Activated naive CD4-positive, alpha-beta T cell treated with anti-CD3 and anti-CD28 coated beads, Interleukin-2, amount 10 ng/mL, durations not matched to agents 7 days and 5 days (primary cell): ENCODE data around the gene CBX8.

Source experiments
- CTCF ChIA-PET: fragments of 350-600 bp; sonication (Branson Sonifier 250); formaldehyde crosslinking; loops from one replicate; lab custom pipeline; 2021; ENCODE audit warnings: antibody characterized with exemption; lab: Charles Lee
- DNase-seq: peaks from one replicate; pipeline ENCODE4 v3.0.0-alpha.2; 2020
- H3K27ac Mint-ChIP-seq: one replicate; pipeline ENCODE4 v1.8.0; 2021; ENCODE audit warnings: mild to moderate bottlenecking, moderate library complexity, mixed read lengths
- H3K27me3 Mint-ChIP-seq: one replicate; pipeline ENCODE4 v1.8.0; 2021; ENCODE audit warnings: mild to moderate bottlenecking, mixed read lengths
- H3K36me3 Mint-ChIP-seq: one replicate; pipeline ENCODE4 v1.8.0; 2021; ENCODE audit warnings: mixed read lengths
- H3K4me1 Mint-ChIP-seq: one replicate; pipeline ENCODE4 v1.8.0; 2021; ENCODE audit warnings: mixed read lengths
- H3K4me3 Mint-ChIP-seq: one replicate; pipeline ENCODE4 v1.8.0; 2021; ENCODE audit warnings: mild to moderate bottlenecking, moderate library complexity, mixed read lengths
- H3K9me3 Mint-ChIP-seq: one replicate; pipeline ENCODE4 v1.8.0; 2021; ENCODE audit warnings: mixed read lengths

The CBX8 gene

GRCh38 chr17:79754370-79754769 is 42.5 kb downstream of the CBX8 start:
- H3K36me3 Mint-ChIP-seq = no peaks in the 10 kb centered on the region
- H3K27ac Mint-ChIP-seq = no peak overlapping the region
- CTCF ChIA-PET = interaction anchor here (1.1 kb wide), 1 partner anchor 13 kb away, joined by 3 read pairs; no protein-coding TSS in a partner anchor

GRCh38 chr17:79752175-79752574 is 44.7 kb downstream of the CBX8 start:
- no peak for DNase-seq
- H3K4me3 Mint-ChIP-seq = no peak overlapping the region
- peaks cover 6% of the 10 kb centered on the region for H3K4me1 Mint-ChIP-seq
- CTCF ChIA-PET = interaction anchor here (0.7 kb wide), 1 partner anchor 66 kb away, joined by 3 read pairs; no protein-coding TSS in a partner anchor
- H3K9me3 Mint-ChIP-seq = no peaks in the 10 kb centered on the region
- no peak overlapping the region for H3K27ac Mint-ChIP-seq
- peaks cover 80% of the 10 kb centered on the region for H3K27me3 Mint-ChIP-seq
- H3K36me3 Mint-ChIP-seq = no peaks in the 10 kb centered on the region

More at GRCh38 chr17:79754370-79754769, 42.5 kb downstream of the CBX8 start:
- Mint-ChIP-seq H3K4me1 (peaks cover 2% of the 10 kb centered on the region), H3K4me3 (no peak overlapping the region), H3K9me3 (no peaks in the 10 kb centered on the region), H3K27me3 (peaks cover 68% of the 10 kb centered on the region)
- DNase-seq = no peak

GRCh38 chr17:79750650-79751545 is 46.0 kb downstream of the CBX8 start:
- DNase-seq = no peak
- Mint-ChIP-seq H3K9me3 (no peaks in the 10 kb centered on the region), H3K4me1 (peaks cover 15% of the 10 kb centered on the region), H3K4me3 (no peak overlapping the region), H3K27ac (no peak overlapping the region), H3K27me3 (peaks cover 87% of the 10 kb centered on the region), H3K36me3 (no peaks in the 10 kb centered on the region)
- CTCF ChIA-PET = no interaction called here

- CTCF ChIA-PET = interaction anchor here (1.5 kb wide), 1 partner anchor 85 kb away, joined by 5 read pairs; no protein-coding TSS in a partner anchor
These were observed 46.9 kb downstream of the CBX8 start for GRCh38 chr17:79749958-79750357.

GRCh38 chr17:79749156-79749815 is 47.6 kb downstream of the CBX8 start:
- no peak for DNase-seq
- no peaks in the 10 kb centered on the region for H3K9me3 Mint-ChIP-seq
- CTCF ChIA-PET = interaction anchor here (1.5 kb wide), 1 partner anchor 86 kb away, joined by 5 read pairs; no protein-coding TSS in a partner anchor
- H3K4me1 Mint-ChIP-seq = peaks cover 23% of the 10 kb centered on the region
- H3K4me3 Mint-ChIP-seq = no peak overlapping the region
- H3K27me3 Mint-ChIP-seq = peaks cover 89% of the 10 kb centered on the region
- H3K27ac Mint-ChIP-seq = no peak overlapping the region
- no peaks in the 10 kb centered on the region for H3K36me3 Mint-ChIP-seq

More at GRCh38 chr17:79749958-79750357, 46.9 kb downstream of the CBX8 start:
- Mint-ChIP-seq H3K4me3 (no peak overlapping the region), H3K36me3 (no peaks in the 10 kb centered on the region), H3K9me3 (no peaks in the 10 kb centered on the region), H3K27me3 (peaks cover 89% of the 10 kb centered on the region), H3K4me1 (peaks cover 23% of the 10 kb centered on the region), H3K27ac (peak overlapping the region; percentile 30)
- no peak for DNase-seq

GRCh38 chr17:79748295-79749099 is 48.4 kb downstream of the CBX8 start:
- no peaks in the 10 kb centered on the region for H3K9me3 Mint-ChIP-seq
- H3K4me3 Mint-ChIP-seq = no peak overlapping the region
- H3K27me3 Mint-ChIP-seq = peaks cover 91% of the 10 kb centered on the region
- DNase-seq = no peak
- peaks cover 23% of the 10 kb centered on the region for H3K4me1 Mint-ChIP-seq
- CTCF ChIA-PET = interaction anchor here (1.5 kb wide), 1 partner anchor 87 kb away, joined by 5 read pairs; no protein-coding TSS in a partner anchor
- no peaks in the 10 kb centered on the region for H3K36me3 Mint-ChIP-seq
- no peak overlapping the region for H3K27ac Mint-ChIP-seq

GRCh38 chr17:79747508-79748294 is 49.2 kb downstream of the CBX8 start:
- peaks cover 91% of the 10 kb centered on the region for H3K27me3 Mint-ChIP-seq
- peaks cover 23% of the 10 kb centered on the region for H3K4me1 Mint-ChIP-seq
- H3K9me3 Mint-ChIP-seq = no peaks in the 10 kb centered on the region
- peak; percentile 38 for DNase-seq
- CTCF ChIA-PET = interaction anchor here (1.1 to 2.5 kb wide), 5 partner anchors 31 to 223 kb away, joined by 3 to 11 read pairs (median 6); no protein-coding TSS in a partner anchor
- H3K4me3 Mint-ChIP-seq = no peak overlapping the region
- H3K27ac Mint-ChIP-seq = no peak overlapping the region
- H3K36me3 Mint-ChIP-seq = no peaks in the 10 kb centered on the region

- CTCF ChIA-PET = interaction anchor here (1.1 to 2.5 kb wide), 8 partner anchors 32 to 223 kb away, joined by 3 to 11 read pairs (median 5); partner anchors contain the start of gene CBX4
- H3K9me3 Mint-ChIP-seq = no peaks in the 10 kb centered on the region
- peaks cover 23% of the 10 kb centered on the region for H3K4me1 Mint-ChIP-seq
- no peaks in the 10 kb centered on the region for H3K36me3 Mint-ChIP-seq
- H3K27me3 Mint-ChIP-seq = peaks cover 91% of the 10 kb centered on the region
- no peak overlapping the region for H3K4me3 Mint-ChIP-seq
- no peak overlapping the region for H3K27ac Mint-ChIP-seq
- DNase-seq = no peak
These were observed 49.9 kb downstream of the CBX8 start for GRCh38 chr17:79746889-79747507.

- Mint-ChIP-seq H3K4me3 (peak overlapping the region; percentile 53), H3K9me3 (no peaks in the 10 kb centered on the region), H3K27me3 (peaks cover 91% of the 10 kb centered on the region), H3K36me3 (no peaks in the 10 kb centered on the region), H3K27ac (peak overlapping the region; percentile 49), H3K4me1 (peaks cover 23% of the 10 kb centered on the region)
- DNase-seq = no peak
- CTCF ChIA-PET = interaction anchor here (0.6 to 2.5 kb wide), 22 partner anchors 12 to 263 kb away, joined by 3 to 11 read pairs (median 4); no protein-coding TSS in a partner anchor
These were observed 51.2 kb downstream of the CBX8 start for GRCh38 chr17:79745641-79746105.

GRCh38 chr17:79743614-79744013 is 53.3 kb downstream of the CBX8 start:
- no peak for DNase-seq
- CTCF ChIA-PET = interaction anchor here (0.6 to 1.2 kb wide), 3 partner anchors 15 to 632 kb away, joined by 3 to 5 read pairs (median 3); no protein-coding TSS in a partner anchor
- Mint-ChIP-seq H3K9me3 (no peaks in the 10 kb centered on the region), H3K4me1 (peaks cover 21% of the 10 kb centered on the region), H3K36me3 (no peaks in the 10 kb centered on the region), H3K27ac (no peak overlapping the region), H3K27me3 (peaks cover 94% of the 10 kb centered on the region), H3K4me3 (no peak overlapping the region)

GRCh38 chr17:79742951-79743476 is 53.9 kb downstream of the CBX8 start:
- CTCF ChIA-PET = interaction anchor here (0.6 to 2.0 kb wide), 4 partner anchors 15 to 248 kb away, joined by 3 to 7 read pairs (median 4); no protein-coding TSS in a partner anchor
- no peaks in the 10 kb centered on the region for H3K36me3 Mint-ChIP-seq
- H3K4me3 Mint-ChIP-seq = no peak overlapping the region
- peaks cover 21% of the 10 kb centered on the region for H3K4me1 Mint-ChIP-seq
- H3K27ac Mint-ChIP-seq = no peak overlapping the region
- no peak for DNase-seq
- H3K9me3 Mint-ChIP-seq = no peaks in the 10 kb centered on the region
- peaks cover 94% of the 10 kb centered on the region for H3K27me3 Mint-ChIP-seq

GRCh38 chr17:79742589-79742918 is 54.3 kb downstream of the CBX8 start:
- Mint-ChIP-seq H3K27me3 (peaks cover 94% of the 10 kb centered on the region), H3K27ac (no peak overlapping the region), H3K36me3 (no peaks in the 10 kb centered on the region), H3K4me3 (no peak overlapping the region), H3K9me3 (no peaks in the 10 kb centered on the region), H3K4me1 (peaks cover 18% of the 10 kb centered on the region)
- DNase-seq = no peak
- CTCF ChIA-PET = interaction anchor here (0.7 to 3.4 kb wide), 6 partner anchors 9 to 248 kb away, joined by 4 to 11 read pairs (median 5); no protein-coding TSS in a partner anchor
